SU-DHL-6 (cell line): ENCODE results near the gene C1QC.

Experiments
- CTCF ChIP-seq: fragments of 200-600 bp; sonication (generic); IDR thresholded peaks from one replicate; pipeline ENCODE4 v1.5.1; 2017; ENCODE audit warnings: antibody characterized with exemption, mild to moderate bottlenecking, low read length, moderate library complexity; ENCODE audit not compliant: insufficient read depth, poor library complexity, severe bottlenecking
- EZH2phosphoT487 ChIP-seq: fragments of 200-600 bp; sonication (generic), shearing (Covaris generic); conservative IDR thresholded peaks from 2 replicates; pipeline ENCODE4 v1.6.1; 2018; ENCODE audit warnings: mild to moderate bottlenecking, antibody characterized with exemption, low read length, moderate library complexity, mixed read lengths

- TF ChIP-seq CTCF (no peak), EZH2phosphoT487 (no peak)
These were observed 19.6 kb downstream of the C1QC start for GRCh38 chr1:22662986-22663408.
